Neural progenitor cell (in vitro differentiated cells): ENCODE measurements around the gene CHADL.

Source experiments
- EZH2 ChIP-seq: fragments of 200-600 bp; sonication (generic); IDR thresholded peaks from 2 replicates; pipeline ENCODE4 v1.6.1; 2017; ENCODE audit warnings: antibody characterized with exemption, mild to moderate bottlenecking, moderate library complexity
- TF ChIP-seq, protein P1 (sequence below): fragments of 200-600 bp; sonication (generic); IDR thresholded peaks from 2 replicates; pipeline ENCODE4 v1.5.1; 2017; ENCODE audit warnings: antibody characterized with exemption, mild to moderate bottlenecking

DNA sequence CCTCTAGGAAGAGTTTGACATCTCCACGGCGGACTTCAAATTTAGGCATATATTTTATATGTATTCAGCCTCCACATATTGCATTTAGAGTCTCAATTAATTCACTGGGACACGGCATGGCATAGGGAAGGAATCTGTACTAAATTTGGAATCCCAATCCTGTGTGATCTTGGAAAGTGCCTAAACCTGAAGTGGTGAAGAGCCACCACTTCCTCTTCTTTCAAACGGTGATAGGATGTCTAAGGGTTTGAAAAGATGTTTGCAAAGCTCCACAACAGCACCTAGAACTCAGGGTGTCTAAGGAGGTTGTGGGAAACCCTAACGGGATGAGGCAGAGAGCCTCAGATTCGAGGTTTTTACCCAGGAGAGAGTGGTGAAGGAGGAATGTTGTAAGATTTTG lies 36.7 kb downstream of the CHADL start:
- TF ChIP-seq, protein P1, sequence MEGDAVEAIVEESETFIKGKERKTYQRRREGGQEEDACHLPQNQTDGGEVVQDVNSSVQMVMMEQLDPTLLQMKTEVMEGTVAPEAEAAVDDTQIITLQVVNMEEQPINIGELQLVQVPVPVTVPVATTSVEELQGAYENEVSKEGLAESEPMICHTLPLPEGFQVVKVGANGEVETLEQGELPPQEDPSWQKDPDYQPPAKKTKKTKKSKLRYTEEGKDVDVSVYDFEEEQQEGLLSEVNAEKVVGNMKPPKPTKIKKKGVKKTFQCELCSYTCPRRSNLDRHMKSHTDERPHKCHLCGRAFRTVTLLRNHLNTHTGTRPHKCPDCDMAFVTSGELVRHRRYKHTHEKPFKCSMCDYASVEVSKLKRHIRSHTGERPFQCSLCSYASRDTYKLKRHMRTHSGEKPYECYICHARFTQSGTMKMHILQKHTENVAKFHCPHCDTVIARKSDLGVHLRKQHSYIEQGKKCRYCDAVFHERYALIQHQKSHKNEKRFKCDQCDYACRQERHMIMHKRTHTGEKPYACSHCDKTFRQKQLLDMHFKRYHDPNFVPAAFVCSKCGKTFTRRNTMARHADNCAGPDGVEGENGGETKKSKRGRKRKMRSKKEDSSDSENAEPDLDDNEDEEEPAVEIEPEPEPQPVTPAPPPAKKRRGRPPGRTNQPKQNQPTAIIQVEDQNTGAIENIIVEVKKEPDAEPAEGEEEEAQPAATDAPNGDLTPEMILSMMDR, result no peak
- no peak for TF ChIP-seq EZH2
